IMR-90 (cell line): ENCODE results near the gene ZNF836. TPM values are rescaled to one million over a fixed set of nuclear protein-coding genes. Genes with fewer than 3 reads are reported as not detected.
A peak's percentile ranks its signal among the peaks of the same experiment; 100 is the strongest.

Source experiments
- CHD1 ChIP-seq: IDR thresholded peaks from 2 replicates; pipeline ENCODE4 v1.6.1; 2012; ENCODE audit warnings: low read depth, low read length, improper control_type of control experiment
- MAZ ChIP-seq: IDR thresholded peaks from 2 replicates; pipeline ENCODE4 v1.6.1; 2012; ENCODE audit warnings: low read depth, mild to moderate bottlenecking, low read length, improper control_type of control experiment, moderate library complexity, borderline replicate concordance
- polyA plus RNA-seq, 3 experiments: library from polyadenylated mRNA; depleted of rRNA; stranded (reverse); fragments of >200 nt; gene quantifications; 2 replicates each; pipeline ENCODE4 v1.2.3, GENCODE V29; 2012; ENCODE audit warnings: low replicate concordance in 1 of 3
- total RNA-seq: library from RNA; depleted of rRNA; stranded (reverse); fragments of >200 nt; gene quantifications from 2 replicates; pipeline ENCODE4 v1.2.3, GENCODE V29; 2012

The ZNF836 gene
- total and polyA plus RNA-seq, 2 of the 4 experiments (the other 2 are of a cell fraction): 1.1 to 4.1 TPM

DNA sequence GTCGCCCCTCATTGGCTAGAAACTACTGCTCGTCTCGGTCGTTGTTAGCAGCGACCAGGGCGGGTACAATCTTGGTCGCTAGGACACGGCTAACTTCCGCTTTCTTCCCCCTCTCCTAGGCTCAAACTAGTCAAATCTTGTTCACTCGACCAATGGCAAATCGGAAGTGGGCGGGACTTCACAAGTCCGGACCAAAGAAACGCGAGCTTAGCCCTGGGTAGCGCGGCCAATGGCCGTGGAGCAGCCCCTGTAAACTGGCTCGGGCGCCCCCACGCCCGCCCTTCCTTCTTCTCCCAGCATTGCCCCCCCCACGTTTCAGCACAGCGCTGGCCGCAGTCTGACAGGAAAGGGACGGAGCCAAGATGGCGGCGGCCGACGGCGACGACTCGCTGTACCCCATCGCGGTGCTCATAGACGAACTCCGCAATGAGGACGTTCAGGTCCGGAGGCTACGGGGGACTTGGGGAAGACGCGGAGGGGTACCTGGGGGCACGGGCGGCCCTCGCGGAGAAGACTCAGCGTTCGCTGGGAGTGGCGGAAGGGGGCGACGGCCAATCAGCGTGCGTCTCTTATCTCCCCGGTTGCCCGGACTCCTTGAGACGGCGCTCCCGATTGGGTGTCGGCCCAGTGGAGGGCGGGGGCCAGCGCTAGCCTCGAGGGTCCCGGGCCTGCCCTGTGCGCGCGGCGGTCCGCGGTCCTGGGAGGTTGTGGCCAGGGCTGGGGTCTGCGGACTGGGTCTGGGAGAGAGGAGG, 18.5 kb upstream of the ZNF836 start, which contains the start of gene PPP2R1A (continued):
- TF ChIP-seq MAZ: peak; percentile 62; the same call in 1 of the 2 replicates
- TF ChIP-seq CHD1: 0 out of 2 replicates have a peak, but pooled peaks have one; percentile 22
